Body of pancreas (tissue), 4 donors: ENCODE measurements around the gene C12orf75. TPM values are rescaled to one million over a fixed set of nuclear protein-coding genes. Genes with fewer than 3 reads are reported as not detected.
"Not testable (repeated sequence)": the region's sequence is repeated elsewhere in the genome, so short reads cannot be mapped to it uniquely, and the experiment has no call there.

Experiments used
- ATAC-seq: fragments of 150-250 bp; one replicate; pipeline ENCODE4 v1.9.1; 2016
- DNase-seq, 4 donors: peaks; one replicate each; pipeline ENCODE4 v3.0.0-alpha.2; 2019
- H3K27ac ChIP-seq, 4 donors: fragments of 200-600 bp; sonication (generic); 1 replicate in 3 of 4; 2 replicates in 1 of 4; pipeline versions ENCODE4 v1.5.1 to v1.6.1; 2016 to 2019; ENCODE audit warnings: mild to moderate bottlenecking in 1 of 4, mixed read lengths in 1 of 4, moderate library complexity in 1 of 4
- H3K27me3 ChIP-seq, 2 donors: fragments of 200-600 bp; sonication (generic); one replicate each; pipeline ENCODE4 v1.6.0; 2016; ENCODE audit warnings: mild to moderate bottlenecking in 1 of 2
- H3K36me3 ChIP-seq, 2 donors: fragments of 200-600 bp; sonication (generic); replicated peaks in 1 of 2; 2 replicates each; pipeline ENCODE4 v1.5.1; 2016; ENCODE audit warnings: low read depth in 2 of 2; ENCODE audit not compliant: insufficient read depth in 1 of 2
- H3K4me1 ChIP-seq: fragments of 200-600 bp; sonication (generic); one replicate; pipeline ENCODE4 v1.6.0; 2016
- H3K4me3 ChIP-seq, 2 donors: fragments of 200-600 bp; sonication (generic); 1 replicate in 1 of 2; 2 replicates in 1 of 2; pipeline ENCODE4 v1.5.1; 2016 to 2019
- H3K9me3 ChIP-seq, 3 donors: fragments of 200-600 bp; sonication (generic); 1 replicate in 2 of 3; 2 replicates in 1 of 3; pipeline ENCODE4 v1.5.1; 2016
- POLR2A ChIP-seq, 3 donors: fragments of 450-650 bp; IDR thresholded peaks; one replicate each; pipeline ENCODE4 v1.6.1; 2016; ENCODE audit warnings: antibody characterized with exemption in 3 of 3, mild to moderate bottlenecking in 2 of 3
- WGBS, 2 donors: methylation state at CpG; one replicate each; pipeline ENCODE4 v1.1.5; 2017; 5-methylcytosine and 5-hydroxymethylcytosine counted together
- intact Hi-C: fragments of 100-400 bp; cut with DNase I; formaldehyde crosslinking; loops from one replicate; pipeline ENCODE4 v1.15.1; 2023
- total RNA-seq, 2 donors: library from RNA; depleted of rRNA; stranded (reverse); fragments of >200 nt; gene quantifications; one replicate each; pipeline ENCODE4 v1.1.0, GENCODE V29; 2016
- TF ChIP-seq, protein P1 (sequence below), 7 experiments: fragments of 450-650 bp in 4 of 7; fragments of 200-600 bp in 3 of 7; sonication (generic) in 3 of 7; IDR thresholded peaks; one replicate each; pipeline ENCODE4 v1.5.1; 2016 to 2019; ENCODE audit warnings: antibody characterized with exemption in 7 of 7

The C12orf75 gene
- total RNA-seq, 2 donors from 2014 or later: 39.2 to 57.6 TPM

- no peak for ATAC-seq
- TF ChIP-seq, protein P1, sequence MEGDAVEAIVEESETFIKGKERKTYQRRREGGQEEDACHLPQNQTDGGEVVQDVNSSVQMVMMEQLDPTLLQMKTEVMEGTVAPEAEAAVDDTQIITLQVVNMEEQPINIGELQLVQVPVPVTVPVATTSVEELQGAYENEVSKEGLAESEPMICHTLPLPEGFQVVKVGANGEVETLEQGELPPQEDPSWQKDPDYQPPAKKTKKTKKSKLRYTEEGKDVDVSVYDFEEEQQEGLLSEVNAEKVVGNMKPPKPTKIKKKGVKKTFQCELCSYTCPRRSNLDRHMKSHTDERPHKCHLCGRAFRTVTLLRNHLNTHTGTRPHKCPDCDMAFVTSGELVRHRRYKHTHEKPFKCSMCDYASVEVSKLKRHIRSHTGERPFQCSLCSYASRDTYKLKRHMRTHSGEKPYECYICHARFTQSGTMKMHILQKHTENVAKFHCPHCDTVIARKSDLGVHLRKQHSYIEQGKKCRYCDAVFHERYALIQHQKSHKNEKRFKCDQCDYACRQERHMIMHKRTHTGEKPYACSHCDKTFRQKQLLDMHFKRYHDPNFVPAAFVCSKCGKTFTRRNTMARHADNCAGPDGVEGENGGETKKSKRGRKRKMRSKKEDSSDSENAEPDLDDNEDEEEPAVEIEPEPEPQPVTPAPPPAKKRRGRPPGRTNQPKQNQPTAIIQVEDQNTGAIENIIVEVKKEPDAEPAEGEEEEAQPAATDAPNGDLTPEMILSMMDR (IDR thresholded peaks at IDR 0.05): no peak
- TF ChIP-seq POLR2A (IDR thresholded peaks at IDR 0.05): no peak
- Histone ChIP-seq H3K4me3 (no peak overlapping the region), H3K4me1 (peaks cover 1% of the 10 kb centered on the region), H3K36me3 (no peaks in the 10 kb centered on the region), H3K9me3 (no peaks in the 10 kb centered on the region), H3K27me3 (no peaks in the 10 kb centered on the region), H3K27ac (no peak overlapping the region)
- 85 to 86% methylated on average over 5 of the region's 5 CpGs for WGBS, 2 donors
- no peak for DNase-seq
- intact Hi-C loops: no loop called here
Observed at GRCh38 chr12:105402366-105402765, 71.9 kb downstream of the C12orf75 start.

DNA sequence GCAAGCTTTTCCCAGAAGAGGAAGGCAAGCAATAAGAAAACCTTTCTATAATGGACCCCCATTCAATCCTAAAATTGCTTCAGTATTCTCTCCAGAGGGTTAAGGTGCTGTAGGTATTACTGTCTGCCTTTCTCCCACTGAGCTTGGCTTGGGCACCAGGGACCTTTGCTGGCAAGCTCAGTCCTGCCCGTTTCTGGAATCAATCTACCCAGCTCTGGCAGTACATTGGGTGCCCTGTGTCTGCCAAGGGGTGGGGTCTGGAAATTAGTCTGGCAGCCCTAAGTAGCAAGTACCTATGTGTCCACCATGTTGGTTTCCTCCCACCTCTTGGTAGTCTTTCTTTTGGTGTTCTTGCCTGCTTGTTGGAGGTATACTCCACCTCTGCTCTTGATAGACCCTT, 72.6 kb downstream of the C12orf75 start:
- Histone ChIP-seq H3K4me1 (no peaks in the 10 kb centered on the region), H3K27ac (no peak overlapping the region), H3K36me3 (no peaks in the 10 kb centered on the region), H3K27me3 (no peaks in the 10 kb centered on the region), H3K9me3 (no peaks in the 10 kb centered on the region), H3K4me3 (no peak overlapping the region)
- 22 to 50% methylated on average over 1 of the region's 1 CpG for WGBS, 2 donors
- no peak for DNase-seq
- intact Hi-C loops: no loop called here
- TF ChIP-seq POLR2A (IDR thresholded peaks at IDR 0.05): no peak
- TF ChIP-seq, protein P1 (IDR thresholded peaks at IDR 0.05): no peak
- no peak for ATAC-seq

DNA sequence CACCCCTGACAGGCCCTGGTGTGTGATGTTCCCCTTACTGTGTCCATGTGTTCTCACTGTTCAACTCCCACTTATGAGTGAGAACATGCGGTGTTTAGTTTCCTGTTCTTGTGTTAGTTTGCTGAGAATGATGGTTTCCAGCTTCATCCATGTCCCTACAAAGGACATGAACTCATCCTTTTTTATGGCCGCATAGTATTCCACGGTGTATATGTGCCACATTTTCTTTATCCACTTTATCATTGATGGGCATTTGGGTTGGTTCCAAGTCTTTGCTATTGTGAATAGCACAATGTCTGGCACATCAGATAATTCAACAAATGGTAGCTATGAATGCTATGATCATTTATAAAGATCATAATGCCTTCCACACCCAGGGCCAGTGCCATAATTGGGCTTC, 73.6 kb downstream of the C12orf75 start:
- H3K27ac ChIP-seq, H3K4me1 ChIP-seq, H3K4me3 ChIP-seq, ATAC-seq, H3K36me3 ChIP-seq, DNase-seq, H3K27me3 ChIP-seq, H3K9me3 ChIP-seq, intact Hi-C loops: not testable (repeated sequence)
- WGBS, 2 donors: 92 to 95% methylated on average over 3 of the region's 3 CpGs

- DNase-seq (no peak), ATAC-seq (no peak)
- H3K27ac ChIP-seq: no peak overlapping the region
- TF ChIP-seq, protein P1 (IDR thresholded peaks at IDR 0.05): no peak
- no peak for TF ChIP-seq POLR2A (IDR thresholded peaks at IDR 0.05)
- H3K36me3 ChIP-seq: no peaks in the 10 kb centered on the region
- WGBS, 2 donors: 80 to 93% methylated on average over 7 of the region's 7 CpGs
- intact Hi-C loops: no loop called here
- H3K27me3 ChIP-seq: no peaks in the 10 kb centered on the region
- H3K4me1 ChIP-seq: no peaks in the 10 kb centered on the region
- H3K9me3 ChIP-seq: no peaks in the 10 kb centered on the region
- no peak overlapping the region for H3K4me3 ChIP-seq
Observed at GRCh38 chr12:105406497-105406896, 76.0 kb downstream of the C12orf75 start.

- no peak for DNase-seq
- TF ChIP-seq, protein P1 (IDR thresholded peaks at IDR 0.05): no peak
- no peak for TF ChIP-seq POLR2A (IDR thresholded peaks at IDR 0.05)
- 81 to 88% methylated on average over 5 of the region's 5 CpGs for WGBS, 2 donors
- Histone ChIP-seq H3K9me3 (no peaks in the 10 kb centered on the region), H3K4me3 (no peak overlapping the region), H3K36me3 (no peaks in the 10 kb centered on the region), H3K4me1 (no peaks in the 10 kb centered on the region), H3K27me3 (no peaks in the 10 kb centered on the region), H3K27ac (no peak overlapping the region)
- intact Hi-C loops: no loop called here
- ATAC-seq: no peak
Observed at GRCh38 chr12:105409279-105409678, 78.8 kb downstream of the C12orf75 start.
